Stimulated activated CD8-positive, alpha-beta memory T cell treated with anti-CD3 and anti-CD28 coated beads, Interleukin-12 subunit alpha, Interleukin-12 subunit beta, amount 100 ng/mL, for 24 hours (primary cell): Measurements from ENCODE around the gene ATOH8.

ENCODE experiments used
- DNase-seq: peaks from one replicate; pipeline ENCODE4 v3.0.0-alpha.2; 2020; ENCODE audit errors: extremely low read depth

ATOH8 gene

DNA sequence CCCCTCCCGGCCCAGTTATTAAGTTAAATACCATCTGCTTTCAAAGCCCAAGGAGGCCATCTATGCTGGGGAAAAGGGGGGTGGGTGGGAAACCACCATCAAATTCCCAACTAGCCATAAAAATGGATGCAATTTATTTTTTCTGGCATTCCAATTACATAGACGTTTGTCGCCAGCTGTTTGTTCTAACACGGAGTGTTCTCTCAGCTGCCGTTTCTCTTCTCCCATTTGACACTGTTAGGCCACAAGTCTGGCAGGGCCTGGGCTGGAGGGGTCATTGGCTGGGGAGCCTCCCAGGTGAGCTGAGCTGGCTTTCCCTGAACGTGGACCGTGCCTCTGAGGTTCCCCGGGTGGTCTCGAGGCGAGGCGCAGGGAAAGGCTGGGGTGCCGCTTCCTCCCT, 16.6 kb downstream of the ATOH8 start:
- DNase-seq = no peak

DNA sequence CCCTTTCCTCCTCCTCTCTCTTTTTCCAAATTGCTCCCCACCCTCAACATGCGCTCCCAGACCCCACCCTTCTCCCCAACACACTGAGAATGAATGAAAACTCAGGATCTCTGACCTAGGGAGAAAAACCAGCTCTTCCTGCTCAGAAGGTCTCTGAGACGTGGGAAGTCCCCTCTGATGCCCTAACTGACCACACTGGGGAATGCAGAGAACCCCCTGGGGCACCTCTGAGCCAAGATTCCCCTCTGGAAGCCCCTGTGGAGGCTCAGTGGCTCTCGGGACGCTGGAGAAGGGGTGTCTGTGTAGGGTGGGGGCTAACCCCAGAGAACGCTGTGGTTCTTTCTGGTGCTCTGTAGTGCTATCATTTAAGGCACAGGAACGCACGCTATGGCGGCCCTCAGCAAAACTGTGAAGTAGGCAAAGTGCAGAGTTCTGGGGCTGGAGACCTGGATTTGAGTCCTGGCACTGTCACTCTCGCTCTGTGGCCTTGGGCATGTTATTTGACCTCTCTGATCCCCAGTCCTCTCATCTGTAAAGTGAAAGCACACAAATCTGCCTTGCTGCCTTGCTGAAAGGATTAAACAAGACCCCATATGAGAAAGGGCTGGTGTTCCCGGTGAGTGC, 17.1 kb downstream of the ATOH8 start:
- no peak for DNase-seq

DNA sequence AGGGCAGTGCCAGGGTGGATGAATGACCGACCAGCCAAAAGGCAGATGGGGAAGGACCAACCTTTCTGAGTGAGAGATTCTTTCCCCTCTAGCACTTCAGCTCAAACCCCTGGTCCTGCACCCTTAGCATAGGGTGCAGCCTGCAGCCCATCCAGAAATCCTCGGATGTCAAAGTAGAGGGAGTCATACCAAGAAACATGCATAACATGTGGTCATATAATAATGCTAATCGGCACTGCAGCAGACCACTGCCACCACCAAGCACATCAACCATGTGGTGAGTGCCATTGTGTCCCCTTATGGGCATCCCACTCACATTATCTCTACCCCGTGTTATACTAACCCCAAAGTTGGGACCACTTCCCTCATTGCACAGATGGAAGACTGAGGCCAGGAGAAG, 17.7 kb downstream of the ATOH8 start:
- no peak for DNase-seq

DNA sequence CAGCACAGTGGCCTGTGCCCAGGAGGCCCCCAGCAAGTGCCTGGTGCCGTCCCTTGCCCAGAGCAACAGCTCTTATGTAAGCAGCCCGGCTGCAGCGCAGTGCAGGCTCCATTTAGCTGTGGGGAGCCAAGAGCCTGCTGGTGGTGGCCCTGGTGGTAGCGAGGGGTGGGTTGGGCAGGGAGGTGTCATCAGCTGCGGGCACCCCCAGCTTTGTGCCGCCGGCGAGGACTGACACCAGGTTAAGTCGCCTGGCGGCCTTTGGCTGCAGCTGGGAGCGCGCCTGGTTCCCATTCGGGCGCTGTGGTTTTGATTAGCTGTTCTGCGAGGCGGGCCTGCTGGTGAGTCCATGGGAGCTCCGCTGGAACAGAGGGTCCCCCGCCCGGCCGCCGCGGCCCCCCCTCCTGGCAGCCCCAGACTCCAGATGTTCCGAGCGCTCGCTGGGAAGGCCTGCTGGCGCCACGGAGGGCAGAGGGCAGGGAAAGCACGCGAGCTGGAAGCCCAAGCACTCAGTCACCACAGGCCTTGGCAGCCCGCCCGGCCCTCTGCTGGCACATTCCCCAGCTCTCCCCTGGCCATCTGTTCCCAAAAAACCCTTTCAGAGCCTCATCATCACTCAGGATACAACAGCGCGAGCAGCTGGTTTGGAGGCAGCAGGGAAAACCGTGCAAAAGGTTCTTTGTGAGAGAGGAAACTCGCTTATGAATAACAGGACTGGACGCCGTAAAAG, 18.4 kb downstream of the ATOH8 start:
- DNase-seq = no peak

DNA sequence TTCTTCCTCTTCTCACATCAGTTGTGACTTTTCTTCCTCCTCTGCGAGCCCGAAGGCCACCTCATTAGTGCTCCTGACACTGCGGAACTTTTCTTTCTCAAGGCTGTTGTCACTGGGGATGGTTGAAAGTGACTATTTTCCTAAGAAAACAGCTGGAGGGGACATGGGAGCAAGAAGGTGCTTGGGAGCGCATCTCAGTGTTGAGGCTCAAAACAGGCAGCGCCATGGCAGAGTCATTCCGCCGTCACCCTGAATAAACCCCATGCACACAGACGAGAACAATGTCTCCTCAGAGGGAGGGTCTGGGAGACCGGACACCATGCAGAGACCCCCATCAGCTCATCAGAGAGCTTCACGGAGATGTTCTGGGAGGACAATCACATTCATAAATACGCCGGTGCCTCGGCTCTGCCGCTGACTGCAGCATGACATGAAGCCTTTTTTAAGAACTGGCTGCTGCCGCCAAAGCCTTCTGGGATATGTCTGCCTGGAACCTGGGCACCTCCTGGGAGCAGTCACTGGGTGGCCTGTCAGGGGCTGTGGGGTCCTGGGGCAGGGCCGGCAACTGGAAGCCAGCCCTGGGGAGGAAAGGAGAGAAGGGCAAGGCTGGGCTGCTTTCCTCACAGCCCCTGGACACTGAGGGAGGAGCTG, 19.2 kb downstream of the ATOH8 start:
- no peak for DNase-seq

DNA sequence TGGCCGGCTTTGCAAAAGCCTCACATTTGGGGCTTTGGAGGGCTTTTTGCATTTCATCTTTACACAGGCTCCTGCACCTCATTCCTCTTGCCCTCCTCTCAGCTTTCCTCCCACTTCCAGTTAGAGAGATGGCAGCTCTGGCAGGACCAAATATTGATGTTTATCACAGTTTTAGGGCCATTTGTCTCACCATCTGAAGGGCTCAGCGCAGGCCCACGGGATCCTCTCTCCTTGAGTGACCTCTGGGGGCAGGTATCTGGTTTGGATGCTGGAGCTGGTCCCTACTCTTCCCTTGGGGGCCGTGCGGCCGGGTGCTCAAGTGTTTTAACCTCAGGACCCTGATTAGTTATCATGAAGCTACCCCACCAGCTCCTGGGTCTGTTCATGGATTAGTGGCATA, 19.9 kb downstream of the ATOH8 start:
- DNase-seq = no peak

DNA sequence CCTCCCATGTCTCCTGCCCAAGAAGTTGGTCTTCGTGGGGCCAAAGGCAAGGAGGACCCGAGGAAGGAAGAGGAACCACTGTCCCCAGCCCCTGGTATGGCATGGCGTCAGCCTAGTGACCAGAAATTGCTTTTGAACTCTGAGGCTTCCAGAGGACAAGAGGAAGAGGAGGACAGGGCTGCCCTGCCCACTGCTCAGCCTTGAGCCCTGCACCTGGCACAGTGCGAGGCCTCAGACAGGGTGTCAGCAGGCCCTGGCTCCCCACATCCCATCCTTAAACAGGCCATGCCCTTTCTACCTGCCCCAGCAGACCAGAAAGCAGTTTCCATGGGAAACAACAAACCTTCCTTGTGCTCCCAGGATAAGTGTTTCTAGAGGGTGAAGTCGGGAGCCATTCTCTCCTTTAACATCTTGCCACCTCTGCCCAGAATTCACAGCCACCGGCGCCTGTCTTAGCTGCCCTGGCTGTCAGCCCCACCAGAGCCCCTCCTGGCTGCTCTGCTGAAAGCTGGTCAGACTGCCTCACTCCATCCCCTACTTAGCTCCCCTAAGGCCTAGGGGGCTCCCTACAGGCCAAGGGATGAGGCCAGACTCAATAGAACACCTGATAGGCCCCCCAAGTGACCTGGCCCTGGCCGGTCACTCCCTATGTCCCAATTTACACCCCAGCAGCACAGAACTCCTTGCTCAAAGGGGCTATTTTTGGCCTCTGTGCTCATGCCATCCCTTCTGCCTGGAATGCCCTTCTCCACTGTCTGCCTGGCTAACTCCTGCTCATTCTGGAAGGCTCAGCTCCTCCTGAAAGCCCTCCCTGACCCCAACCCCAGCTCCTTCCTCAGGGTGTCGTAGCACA, 20.6 kb downstream of the ATOH8 start:
- DNase-seq = no peak

DNA sequence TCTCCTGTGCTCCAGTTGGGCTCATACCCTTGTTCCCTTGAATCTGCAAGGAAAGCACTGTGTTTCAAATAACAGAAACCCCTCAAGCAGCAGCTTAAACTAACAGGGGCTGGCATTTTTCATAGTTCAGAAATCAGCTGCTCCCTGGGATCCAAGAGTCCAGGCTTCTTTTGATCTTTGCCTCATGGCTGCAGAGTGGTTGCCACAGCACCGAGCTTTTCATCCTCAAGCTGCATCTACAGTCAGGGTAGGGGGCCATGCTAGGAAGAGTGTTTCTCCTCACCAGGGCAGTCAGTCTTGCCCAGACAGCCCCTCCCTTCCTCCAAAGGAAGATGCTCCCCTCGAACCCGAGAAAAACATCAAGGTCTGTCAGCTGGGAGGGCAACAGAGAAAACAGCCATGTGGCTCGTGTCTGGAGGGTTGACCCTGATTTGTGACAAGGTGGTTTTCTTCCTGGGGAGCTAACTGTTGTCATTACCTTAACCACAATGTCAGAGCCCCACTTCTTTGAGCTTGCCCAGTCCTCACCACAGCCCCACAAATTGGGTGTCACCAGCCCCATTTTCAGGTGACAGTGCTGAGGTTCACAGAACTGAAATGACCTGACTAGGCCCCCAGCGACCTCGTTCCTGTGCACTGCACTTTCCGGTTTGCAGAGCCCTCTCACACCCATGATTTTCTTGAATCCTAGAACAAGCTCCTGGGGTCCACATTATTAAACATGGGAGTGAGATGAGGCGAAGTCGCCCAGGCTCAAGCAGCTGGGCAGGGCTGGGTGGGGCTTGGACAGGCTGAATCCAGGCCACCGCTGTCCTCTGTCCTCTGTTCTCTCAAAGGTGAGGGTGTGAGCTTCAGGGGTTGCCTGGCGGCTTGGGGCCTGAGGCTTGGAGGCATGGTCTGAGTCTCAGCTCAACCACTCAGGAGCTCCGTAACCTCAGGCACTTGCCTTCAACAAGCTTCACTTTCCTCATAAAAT, 21.9 kb downstream of the ATOH8 start:
- no peak for DNase-seq

DNA sequence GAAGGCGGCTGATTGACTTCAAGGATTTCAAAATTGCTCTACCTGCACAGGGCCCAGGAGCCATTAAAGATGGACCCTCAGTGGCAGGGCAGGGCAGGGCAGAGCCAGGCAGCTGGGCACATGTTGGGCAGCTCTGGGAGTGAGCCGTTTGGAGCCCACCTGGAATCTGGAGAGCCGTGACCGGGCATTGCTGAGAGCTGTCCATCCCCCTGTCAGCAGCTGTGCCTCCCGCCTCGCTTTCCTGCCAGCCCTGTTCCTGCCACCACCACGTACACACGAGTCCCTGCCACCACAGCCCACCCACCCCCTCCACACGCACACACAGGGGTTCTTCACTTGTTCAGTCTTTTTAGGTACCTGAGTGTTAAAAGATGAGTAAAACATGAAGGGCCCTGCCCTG, 22.9 kb downstream of the ATOH8 start:
- no peak for DNase-seq

DNA sequence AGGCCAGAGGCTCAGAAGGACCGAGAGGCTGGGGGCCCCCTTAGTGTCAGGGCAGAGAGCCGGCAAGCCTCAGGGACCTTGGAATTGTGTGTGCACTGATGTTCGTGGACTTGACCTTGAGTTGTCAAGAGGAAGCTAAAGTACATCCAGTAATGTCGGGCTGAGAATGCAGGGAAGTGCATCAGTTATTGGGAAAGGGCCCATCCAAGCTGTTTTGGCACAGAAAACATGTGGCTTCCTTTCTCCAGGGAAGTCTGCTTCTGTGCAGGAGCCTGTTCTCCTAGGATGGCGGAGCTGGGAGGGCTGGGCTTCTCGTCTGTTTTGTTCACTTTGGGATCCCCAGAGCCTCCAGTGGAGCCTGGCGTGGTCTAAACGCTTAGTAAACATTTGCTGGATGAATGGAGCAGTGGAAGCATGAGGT, 23.7 kb downstream of the ATOH8 start:
- no peak for DNase-seq

DNA sequence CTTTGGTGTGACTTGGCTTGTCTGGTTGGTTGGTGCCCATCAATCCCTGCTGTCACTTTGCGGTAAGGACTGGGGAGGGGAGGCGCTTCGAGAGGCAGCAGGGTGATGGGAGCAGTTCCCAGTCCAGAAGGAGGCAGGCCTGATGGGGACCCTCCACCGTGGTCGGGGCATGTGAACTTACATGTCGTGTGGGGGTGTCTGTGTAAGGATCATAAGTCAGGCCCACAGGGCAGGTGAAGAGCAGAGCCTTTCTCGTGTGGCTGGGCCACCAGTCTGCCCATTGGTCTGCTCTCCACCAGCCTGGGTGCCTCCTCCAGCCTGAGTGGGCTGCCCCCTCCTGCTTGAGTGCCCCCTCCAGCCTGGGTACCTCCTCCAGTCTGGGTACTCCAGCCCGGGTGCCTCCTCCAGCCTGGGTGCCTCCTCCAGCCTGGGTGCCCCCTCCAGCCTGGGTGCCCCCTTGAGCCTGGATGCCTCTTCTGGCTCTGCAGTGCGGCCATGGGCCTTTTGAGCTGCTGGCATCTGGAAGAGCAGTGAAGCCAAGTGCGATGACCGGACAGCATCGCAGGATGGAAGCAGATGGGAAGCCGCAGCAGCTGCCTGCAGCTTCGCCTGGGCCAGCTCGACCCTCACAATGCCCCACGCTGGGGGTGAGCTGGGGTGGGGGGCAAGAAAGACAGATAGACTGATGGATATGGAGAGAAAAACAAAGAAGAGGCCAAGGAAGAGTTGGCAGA, 25.0 kb downstream of the ATOH8 start:
- no peak for DNase-seq

DNA sequence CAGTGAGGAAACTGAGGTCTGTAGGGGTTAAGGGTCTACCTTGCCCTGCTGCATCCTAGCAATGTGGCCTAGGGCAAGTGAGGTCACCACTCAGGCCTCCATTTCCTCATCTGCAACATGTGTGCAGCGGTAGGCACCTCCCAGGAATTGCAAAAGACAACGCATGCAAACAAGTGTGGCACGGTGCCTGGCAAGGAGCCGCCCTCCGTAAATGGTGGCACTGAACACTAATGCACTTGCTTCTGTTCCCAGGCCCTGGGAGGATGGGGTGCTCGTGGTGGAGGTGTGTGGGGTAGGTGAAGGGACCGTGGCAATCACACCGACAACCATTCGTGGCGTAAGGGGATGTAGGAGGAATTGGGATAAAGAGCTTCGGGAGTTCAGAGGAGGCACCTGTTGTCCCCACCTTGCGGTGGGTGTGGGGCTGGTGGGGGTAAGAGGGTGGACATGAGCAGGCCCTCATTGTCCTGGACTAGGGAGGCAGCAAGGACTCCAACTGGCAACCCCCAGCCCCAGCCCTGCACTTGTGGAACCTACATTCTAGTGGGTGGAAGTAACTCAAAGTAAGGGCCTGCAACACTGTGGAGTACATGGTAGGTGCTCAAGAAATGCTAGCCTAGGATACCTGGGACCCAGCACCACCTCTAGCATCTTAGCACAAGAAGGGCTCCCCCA, 26.0 kb downstream of the ATOH8 start:
- DNase-seq = no peak

DNA sequence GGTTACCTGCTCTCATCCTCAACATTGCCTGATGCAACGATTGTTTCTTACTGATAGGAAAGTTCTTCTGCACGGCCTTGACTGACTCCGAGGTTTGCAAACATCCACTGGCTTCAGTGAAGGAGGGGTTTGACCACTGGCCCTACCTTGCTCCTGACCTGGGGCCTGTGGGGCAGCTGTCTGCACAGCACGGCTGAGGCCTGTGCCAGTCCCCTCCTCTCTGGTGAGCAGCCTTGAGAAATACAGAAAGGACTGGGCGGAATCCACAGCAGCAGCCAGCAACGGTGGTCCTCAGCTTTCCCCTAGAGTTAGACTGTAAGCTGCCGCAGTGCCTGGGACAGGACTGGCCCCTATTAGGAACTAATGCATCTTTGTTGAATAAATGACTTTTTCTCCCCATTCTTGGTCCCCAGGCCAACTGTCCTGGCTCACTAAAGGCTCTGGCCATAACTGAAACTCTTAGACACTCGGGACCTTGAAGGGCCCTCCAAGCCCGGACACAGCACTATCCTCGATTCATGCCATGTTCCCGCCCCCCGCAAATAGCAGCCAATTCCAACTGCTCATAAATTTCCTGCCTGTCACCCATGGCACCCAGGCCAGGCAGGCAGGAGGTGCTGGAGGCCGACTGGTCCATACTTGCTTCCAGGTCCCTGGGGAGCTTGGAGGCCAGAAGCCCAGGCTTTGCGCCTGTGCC, 26.7 kb downstream of the ATOH8 start:
- DNase-seq = no peak

DNA sequence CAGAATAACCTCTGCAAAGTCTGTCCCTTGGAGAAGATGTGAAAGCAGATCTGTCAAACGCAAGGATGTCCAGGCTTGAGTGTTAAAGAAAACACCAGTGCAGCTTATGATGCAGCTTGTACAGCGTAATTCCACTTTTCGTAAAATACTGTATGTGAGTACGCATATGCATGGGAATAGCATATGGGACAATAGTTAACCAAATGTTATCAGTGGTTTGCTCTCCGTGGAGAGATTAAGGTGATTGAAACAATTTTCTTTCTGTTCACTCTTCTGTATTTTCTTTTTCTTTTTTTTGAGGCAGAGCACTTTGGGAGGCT, 27.2 kb downstream of the ATOH8 start:
- no peak for DNase-seq

DNA sequence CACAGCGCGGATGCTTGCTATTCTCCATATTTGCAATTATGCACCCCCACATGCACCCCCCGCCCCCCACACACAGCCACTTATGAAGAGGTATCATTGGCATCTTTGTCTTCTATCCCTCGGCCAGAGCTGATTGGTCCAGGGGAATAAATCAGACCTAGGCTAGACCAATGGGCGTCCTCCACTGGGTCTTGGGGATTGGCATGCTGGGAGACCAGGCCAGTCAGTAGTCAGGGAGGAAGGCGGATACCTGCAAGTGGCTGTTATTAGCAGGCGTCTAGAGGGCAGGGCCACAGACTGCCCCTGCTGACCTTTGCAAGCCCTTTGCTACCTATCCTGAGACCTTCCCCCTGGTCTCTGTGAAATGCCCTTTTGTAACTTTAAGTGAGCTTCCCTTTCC, 30.0 kb downstream of the ATOH8 start:
- no peak for DNase-seq

DNA sequence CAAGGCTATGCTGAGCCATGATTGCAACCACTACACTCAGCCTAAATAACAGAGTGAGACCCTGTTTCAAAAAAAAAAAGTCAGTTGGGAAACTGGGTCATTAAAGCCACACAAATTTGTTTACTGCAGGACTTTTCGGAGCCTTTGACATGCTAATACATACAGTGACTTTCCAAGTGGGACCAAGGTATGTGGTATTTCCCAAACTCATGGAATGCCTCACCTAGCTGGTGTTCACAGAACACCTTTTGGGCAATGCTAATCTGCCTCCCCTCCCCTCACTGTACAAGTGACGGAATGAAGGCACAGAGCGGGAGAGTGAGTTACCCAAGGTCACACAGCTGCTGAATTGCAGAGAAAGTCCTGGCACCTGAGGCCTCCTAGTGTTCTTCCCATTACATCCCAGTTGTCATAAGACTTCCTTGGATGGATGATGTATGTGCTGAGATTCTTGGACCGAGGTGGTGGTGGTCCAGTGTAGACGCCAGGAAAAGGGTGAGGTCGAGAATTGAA, 30.7 kb downstream of the ATOH8 start:
- no peak for DNase-seq

DNA sequence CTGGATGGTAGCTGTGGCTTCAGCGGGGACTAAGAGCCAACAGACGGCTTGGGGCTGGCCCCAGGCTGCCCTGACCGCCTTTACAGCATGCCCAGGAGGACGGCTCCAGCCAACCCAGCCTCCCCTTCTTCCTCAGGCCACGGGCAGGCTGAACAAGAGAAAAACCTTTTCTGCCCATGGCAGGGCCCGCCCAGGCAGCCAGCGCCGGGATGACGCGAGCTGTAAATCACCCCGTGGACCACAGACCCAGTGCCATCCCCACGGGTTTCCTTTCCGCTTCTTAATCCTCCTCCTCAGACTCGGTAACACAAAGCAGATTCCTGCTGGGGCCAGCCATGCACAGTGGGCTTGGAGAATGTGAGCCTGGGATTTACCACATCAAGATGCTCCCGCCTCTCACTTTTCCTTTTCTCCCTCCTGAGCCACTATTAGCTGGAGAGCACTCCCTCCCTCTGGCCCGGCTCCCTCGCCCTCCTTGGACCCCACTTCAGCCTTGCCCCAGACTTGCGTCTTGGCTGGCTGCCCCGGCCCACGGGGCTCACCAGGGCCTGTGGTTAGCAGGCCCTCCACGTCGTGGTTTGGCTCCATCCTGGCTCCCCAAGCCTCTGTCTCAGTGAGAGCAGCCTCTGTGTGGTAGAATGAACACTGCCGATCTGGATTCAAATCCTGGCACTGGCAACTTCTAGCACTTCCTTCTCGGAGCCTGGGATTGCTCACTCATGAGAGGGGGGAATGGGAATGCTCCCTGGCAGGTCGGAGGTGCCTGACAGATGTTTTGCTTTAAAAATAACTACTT, 31.4 kb downstream of the ATOH8 start:
- DNase-seq = no peak

DNA sequence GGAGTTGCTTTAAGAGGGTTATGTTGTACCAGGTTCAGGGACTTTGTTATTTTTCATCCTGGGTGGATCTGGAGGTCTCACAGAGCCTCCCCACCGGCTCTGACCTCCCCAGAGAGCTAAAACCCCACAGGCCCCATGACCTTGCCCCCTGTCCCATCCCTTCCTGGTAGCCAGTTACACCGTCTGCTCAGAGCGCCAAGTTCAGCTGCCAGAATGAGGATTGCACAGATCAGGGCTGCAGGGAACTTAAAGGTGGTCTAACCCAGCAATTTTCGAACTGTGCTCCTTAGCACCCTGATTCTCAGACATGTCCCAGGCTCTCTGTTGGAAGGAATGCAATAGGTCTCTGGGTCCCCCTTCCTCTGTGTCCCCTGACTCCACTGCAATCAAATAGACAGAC, 32.1 kb downstream of the ATOH8 start:
- no peak for DNase-seq
